ENCODE results near the gene ARHGAP24. TPM values are rescaled to one million over a fixed set of nuclear protein-coding genes. Genes with fewer than 3 reads are reported as not detected.

Gene ARHGAP24
- total RNA-seq, 1 experiment from 2014 or later: 1.3 TPM

DNA sequence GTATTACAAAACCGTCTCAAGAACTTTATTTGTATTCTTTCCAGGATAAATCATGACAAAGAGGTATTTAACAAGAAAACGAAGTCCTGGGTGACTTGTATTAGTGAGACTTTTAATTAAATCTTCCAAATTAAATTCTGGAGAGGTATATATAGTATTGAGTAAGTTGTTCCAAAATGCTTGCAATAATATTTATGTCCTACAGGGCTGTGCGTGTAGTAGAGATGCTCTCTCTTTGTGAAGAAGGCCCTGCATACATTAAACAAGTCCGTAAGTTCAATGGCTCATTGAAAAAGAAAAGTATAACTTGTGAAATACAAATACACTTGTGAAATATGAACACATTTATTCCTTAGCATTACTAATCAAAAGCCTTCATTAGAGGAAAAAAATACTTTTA is 211.4 kb downstream of the ARHGAP24 start:
- H3K36me3 ChIP-seq (ENCODE audit: control insufficient read depth in 1 of 2, insufficient read depth in 2 of 2, low read length in 2 of 2): no peaks in the 10 kb centered on the region
- H3K9me2 ChIP-seq (ENCODE audit: insufficient read depth): no peaks in the 10 kb centered on the region; the same call in 1 of the 2 replicates
- ATAC-seq (peak; percentile 66; the same call in 1 of the 2 replicates), DNase-seq (ENCODE audit: low read depth, low spot score) (no peak)
- H3K9me3 ChIP-seq (ENCODE audit: control insufficient read depth in 1 of 2, insufficient read depth in 1 of 2, low read depth in 1 of 2, low read length in 2 of 2): no peaks in the 10 kb centered on the region
- H3K4me2 ChIP-seq (ENCODE audit: low read length): no peak overlapping the region
- no peak overlapping the region for H3K4me3 ChIP-seq (replicated peaks in 1 of 2; ENCODE audit: low read depth in 1 of 2, low read length in 2 of 2)
- no peak overlapping the region for H3K9ac ChIP-seq (ENCODE audit: low read length)
- CTCF ChIA-PET: no interaction called here
- POLR2A ChIA-PET: no interaction called here
- BruUV-seq (replicated peaks): no TSS peak
- H3K4me1 ChIP-seq (ENCODE audit: control insufficient read depth in 1 of 2, insufficient read depth in 2 of 2, low read length in 2 of 2): no peaks in the 10 kb centered on the region
- H3K79me2 ChIP-seq (ENCODE audit: insufficient read depth, low read length): no peaks in the 10 kb centered on the region
- TF ChIP-seq, protein P1, sequence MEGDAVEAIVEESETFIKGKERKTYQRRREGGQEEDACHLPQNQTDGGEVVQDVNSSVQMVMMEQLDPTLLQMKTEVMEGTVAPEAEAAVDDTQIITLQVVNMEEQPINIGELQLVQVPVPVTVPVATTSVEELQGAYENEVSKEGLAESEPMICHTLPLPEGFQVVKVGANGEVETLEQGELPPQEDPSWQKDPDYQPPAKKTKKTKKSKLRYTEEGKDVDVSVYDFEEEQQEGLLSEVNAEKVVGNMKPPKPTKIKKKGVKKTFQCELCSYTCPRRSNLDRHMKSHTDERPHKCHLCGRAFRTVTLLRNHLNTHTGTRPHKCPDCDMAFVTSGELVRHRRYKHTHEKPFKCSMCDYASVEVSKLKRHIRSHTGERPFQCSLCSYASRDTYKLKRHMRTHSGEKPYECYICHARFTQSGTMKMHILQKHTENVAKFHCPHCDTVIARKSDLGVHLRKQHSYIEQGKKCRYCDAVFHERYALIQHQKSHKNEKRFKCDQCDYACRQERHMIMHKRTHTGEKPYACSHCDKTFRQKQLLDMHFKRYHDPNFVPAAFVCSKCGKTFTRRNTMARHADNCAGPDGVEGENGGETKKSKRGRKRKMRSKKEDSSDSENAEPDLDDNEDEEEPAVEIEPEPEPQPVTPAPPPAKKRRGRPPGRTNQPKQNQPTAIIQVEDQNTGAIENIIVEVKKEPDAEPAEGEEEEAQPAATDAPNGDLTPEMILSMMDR (IDR thresholded peaks at IDR 0.05 in 2 of 3, conservative IDR thresholded peaks at IDR 0.05 in 1 of 3; ENCODE audit: borderline replicate concordance in 1 of 3, insufficient read depth in 1 of 3, low read depth in 2 of 3, low read length in 2 of 3): peak in 1 of 3 experiments; percentile 25; a peak in 2 of 6 replicates
- no peak for TF ChIP-seq TCF7L2 (IDR thresholded peaks at IDR 0.05; ENCODE audit: borderline replicate concordance, extremely low read depth, insufficient read depth, insufficient read length)
- H3K27ac ChIP-seq (ENCODE audit: low read depth, low read length): no peak overlapping the region
- no peaks in the 10 kb centered on the region for H3K27me3 ChIP-seq (ENCODE audit: insufficient read depth, low read length)
- intact Hi-C loops (cut with micrococcal nuclease): no loop called here
- no peak overlapping the region for H2AFZ ChIP-seq (ENCODE audit: low read depth, low read length, poor library complexity, severe bottlenecking)
- RAD21 ChIA-PET (ENCODE audit: low non-redundant PET in 1 of 2, low total read pairs in 2 of 2, uncharacterized antibody in 2 of 2, unreplicated experiment in 2 of 2): no interaction called here
- H4K20me1 ChIP-seq (ENCODE audit: insufficient read depth): no peaks in the 10 kb centered on the region

DNA sequence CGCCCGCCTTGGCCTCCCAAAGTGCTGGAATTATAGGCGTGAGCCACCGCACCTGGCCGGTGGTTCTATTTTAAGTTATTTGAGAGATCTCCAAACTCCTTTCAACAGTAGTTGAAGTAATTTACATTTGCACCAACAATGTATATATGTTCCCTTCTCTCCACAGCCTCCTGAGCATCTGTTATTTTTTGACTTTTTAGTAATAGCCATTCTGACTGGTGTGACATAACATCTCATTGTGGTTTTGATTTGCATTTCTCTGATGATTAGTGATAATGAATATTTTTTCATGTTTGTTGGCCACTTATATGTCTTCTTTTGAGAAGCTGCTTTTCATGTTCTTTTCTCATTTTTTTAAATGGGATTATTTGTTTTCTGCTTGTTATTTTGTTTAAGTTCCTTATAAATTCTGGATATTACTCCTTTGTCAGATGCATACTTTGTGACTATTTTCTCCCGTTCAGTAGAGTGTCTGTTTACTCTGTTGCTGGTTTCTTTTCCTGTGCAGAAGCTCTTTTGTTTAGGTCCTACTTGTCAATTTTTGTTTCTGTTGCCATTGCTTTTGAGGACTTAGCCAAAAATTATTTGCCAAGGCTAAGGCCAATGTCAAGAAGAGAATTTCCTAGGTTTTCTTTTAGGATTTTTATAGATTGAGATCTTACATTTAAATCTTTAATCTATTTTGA is 213.2 kb downstream of the ARHGAP24 start:
- intact Hi-C loops (cut with micrococcal nuclease): no loop called here
- H3K9ac ChIP-seq (ENCODE audit: low read length): no peak overlapping the region
- POLR2A ChIA-PET: no interaction called here
- ATAC-seq (no peak), DNase-seq (ENCODE audit: low read depth, low spot score) (no peak)
- H3K4me3 ChIP-seq (replicated peaks in 1 of 2; ENCODE audit: low read depth in 1 of 2, low read length in 2 of 2): no peak overlapping the region
- H3K4me2 ChIP-seq (ENCODE audit: low read length): no peak overlapping the region
- H2AFZ ChIP-seq (ENCODE audit: low read depth, low read length, poor library complexity, severe bottlenecking): no peak overlapping the region
- CTCF ChIA-PET: no interaction called here
- no peaks in the 10 kb centered on the region for H3K9me3 ChIP-seq (ENCODE audit: control insufficient read depth in 1 of 2, insufficient read depth in 1 of 2, low read depth in 1 of 2, low read length in 2 of 2)
- no peaks in the 10 kb centered on the region for H3K27me3 ChIP-seq (ENCODE audit: insufficient read depth, low read length)
- H3K27ac ChIP-seq (ENCODE audit: low read depth, low read length): no peak overlapping the region
- no peaks in the 10 kb centered on the region for H3K79me2 ChIP-seq (ENCODE audit: insufficient read depth, low read length)
- H3K4me1 ChIP-seq (ENCODE audit: control insufficient read depth in 1 of 2, insufficient read depth in 2 of 2, low read length in 2 of 2): no peaks in the 10 kb centered on the region
- RAD21 ChIA-PET (ENCODE audit: low non-redundant PET in 1 of 2, low total read pairs in 2 of 2, uncharacterized antibody in 2 of 2, unreplicated experiment in 2 of 2): no interaction called here
- H3K9me2 ChIP-seq (ENCODE audit: insufficient read depth): no peaks in the 10 kb centered on the region; the same call in 1 of the 2 replicates
- no TSS peak for BruUV-seq (replicated peaks)
- H4K20me1 ChIP-seq (ENCODE audit: insufficient read depth): no peaks in the 10 kb centered on the region
- no peaks in the 10 kb centered on the region for H3K36me3 ChIP-seq (ENCODE audit: control insufficient read depth in 1 of 2, insufficient read depth in 2 of 2, low read length in 2 of 2)
- TF ChIP-seq EZH2 (IDR thresholded peaks at IDR 0.05) (no peak), ZFX (IDR thresholded peaks at IDR 0.05) (no peak), RAD21 (IDR thresholded peaks at IDR 0.05; ENCODE audit: low read depth) (no peak), FOSL1 (IDR thresholded peaks at IDR 0.05; ENCODE audit: low read depth) (no peak), REST (IDR thresholded peaks at IDR 0.05; ENCODE audit: low read depth) (no peak), EZH2phosphoT487 (IDR thresholded peaks at IDR 0.05; ENCODE audit: borderline replicate concordance) (no peak), POLR2AphosphoS5 (IDR thresholded peaks at IDR 0.05; ENCODE audit: low read depth, low read length) (no peak), SRF (IDR thresholded peaks at IDR 0.05; ENCODE audit: low read depth) (no peak), ZNF274 (IDR thresholded peaks at IDR 0.05; ENCODE audit: low read depth, low read length) (no peak), TCF7L2 (IDR thresholded peaks at IDR 0.05; ENCODE audit: borderline replicate concordance, extremely low read depth, insufficient read depth, insufficient read length) (no peak), CBX3 (IDR thresholded peaks at IDR 0.05; ENCODE audit: low read depth) (no peak), YY1 (IDR thresholded peaks at IDR 0.05; ENCODE audit: extremely low read depth, insufficient replicate concordance, low read depth, low read length) (no peak)
- TF ChIP-seq, protein P2, sequence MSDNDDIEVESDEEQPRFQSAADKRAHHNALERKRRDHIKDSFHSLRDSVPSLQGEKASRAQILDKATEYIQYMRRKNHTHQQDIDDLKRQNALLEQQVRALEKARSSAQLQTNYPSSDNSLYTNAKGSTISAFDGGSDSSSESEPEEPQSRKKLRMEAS (IDR thresholded peaks at IDR 0.05): no peak
